Measurements from ENCODE around the gene IL11. TPM values are rescaled to one million over a fixed set of nuclear protein-coding genes. Genes with fewer than 3 reads are reported as not detected.

The IL11 gene
- total and polyA plus RNA-seq, 2 donors: 0.42 to 0.53 TPM

DNA sequence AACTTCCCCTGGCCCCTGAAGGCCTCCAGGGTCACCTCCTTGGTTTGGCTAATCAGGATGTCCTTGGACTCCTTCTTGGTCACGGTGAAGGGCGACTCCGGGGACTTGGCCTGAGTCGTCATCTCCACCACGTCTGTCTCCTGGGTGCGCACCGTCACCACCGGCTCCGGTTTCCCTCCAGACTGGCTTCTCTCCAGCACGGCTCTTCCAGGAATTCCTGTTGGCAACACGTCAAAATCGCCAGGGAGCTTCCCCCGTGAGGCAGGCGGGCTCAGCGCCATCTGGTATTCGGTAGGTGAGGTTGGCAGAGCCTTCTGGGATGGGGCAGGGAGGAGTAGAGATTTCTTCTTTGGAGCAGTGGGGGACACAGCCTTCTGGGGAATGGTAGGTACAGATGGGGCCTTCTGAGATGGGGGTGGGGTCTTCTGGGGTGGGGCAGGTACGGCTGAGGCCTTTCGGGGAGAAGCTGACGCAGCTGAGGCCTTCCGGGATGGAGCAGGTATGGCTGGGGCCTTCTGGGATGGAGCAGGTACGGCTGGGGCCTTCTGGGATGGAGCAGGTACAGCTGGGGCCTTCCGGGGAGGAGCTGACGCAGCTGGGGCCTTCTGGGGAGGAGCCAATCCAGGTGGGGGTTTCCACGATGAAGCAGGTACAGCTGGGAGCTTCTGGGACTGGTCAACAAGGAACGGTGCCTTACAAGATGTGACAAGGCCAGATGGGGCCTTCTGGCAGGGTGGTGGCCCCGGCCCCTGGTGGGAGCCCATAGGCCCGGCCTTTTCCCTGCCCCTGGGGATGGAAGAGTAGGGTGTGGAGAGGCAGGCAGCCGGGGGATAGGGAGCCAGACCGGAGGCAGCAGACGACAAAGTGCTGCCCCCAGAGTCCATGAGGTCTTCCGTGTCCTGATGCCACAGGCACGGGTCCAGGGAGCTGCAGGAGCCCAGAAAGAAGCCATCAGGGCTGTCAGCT lies 11.0 kb downstream of the IL11 start:
- Histone ChIP-seq H3K4me1 (ENCODE audit: insufficient read depth) (no peaks in the 10 kb centered on the region), H3K36me3 (ENCODE audit: insufficient read depth) (no peaks in the 10 kb centered on the region), H3K4me3 (ENCODE audit: low read depth, low read length) (no peak overlapping the region), H3K27ac (ENCODE audit: low read depth) (no peak overlapping the region)
- DNase-seq (ENCODE audit: extremely low spot score): no peak
- WGBS: 72% methylated on average over 32 of the region's 32 CpGs

DNA sequence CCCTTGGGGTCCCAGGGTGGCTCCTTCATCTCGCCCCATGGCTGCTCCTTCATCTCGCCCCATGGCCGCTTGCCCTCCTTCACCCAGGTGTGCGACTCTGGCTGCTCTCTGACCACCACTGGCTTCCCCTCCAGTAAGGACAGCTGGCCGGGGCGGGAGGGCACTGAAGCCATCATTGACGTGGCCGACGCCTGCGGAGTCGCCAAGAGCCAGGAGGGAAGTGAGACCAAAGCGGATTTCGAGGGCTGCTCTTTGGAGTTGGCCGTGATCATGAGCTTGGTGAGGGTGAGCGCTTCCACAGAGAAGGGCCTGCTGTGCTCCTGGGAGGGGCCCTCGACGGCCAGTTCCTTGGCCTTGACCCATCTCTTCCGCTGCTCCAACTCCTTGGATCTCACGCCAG lies 11.8 kb downstream of the IL11 start:
- no peak overlapping the region for H3K4me3 ChIP-seq (ENCODE audit: low read depth, low read length)
- 86% methylated on average over 19 of the region's 19 CpGs for WGBS

DNA sequence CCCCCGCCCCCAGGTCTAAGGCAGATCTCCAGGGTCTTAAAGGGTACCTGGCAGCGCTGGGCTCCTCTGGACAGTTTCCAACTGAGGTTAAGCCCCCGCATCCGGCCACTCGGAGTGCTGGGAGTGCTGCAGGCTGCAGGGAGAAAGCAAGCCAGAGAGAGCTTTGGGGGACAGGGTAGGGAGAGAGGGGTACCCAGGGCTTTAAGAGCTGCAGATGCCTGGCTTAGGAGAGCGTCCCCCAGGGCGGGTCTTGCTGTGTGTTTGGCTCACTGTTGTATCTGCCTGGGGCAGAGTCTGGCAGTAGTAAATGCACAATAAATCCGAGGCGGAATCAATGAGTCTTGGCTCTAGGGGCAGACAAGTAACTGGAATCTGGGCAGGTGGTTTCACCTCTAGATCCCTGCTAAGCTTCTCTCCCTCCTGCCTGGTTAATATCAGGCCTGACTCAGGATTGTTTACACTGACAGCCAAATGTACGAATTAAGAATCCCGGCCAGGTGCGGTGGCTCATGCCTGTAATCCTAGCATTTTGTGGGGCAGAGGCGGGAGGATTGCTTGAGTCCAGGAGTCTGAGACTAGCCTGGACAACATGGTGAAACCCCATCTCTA lies 14.9 kb downstream of the IL11 start:
- WGBS: 17% methylated on average over 13 of the region's 13 CpGs
- DNase-seq (ENCODE audit: extremely low spot score): no peak
- Histone ChIP-seq H3K4me1 (ENCODE audit: insufficient read depth) (no peaks in the 10 kb centered on the region), H3K36me3 (ENCODE audit: insufficient read depth) (no peaks in the 10 kb centered on the region), H3K27ac (ENCODE audit: low read depth) (no peak overlapping the region), H3K4me3 (ENCODE audit: low read depth, low read length) (no peak overlapping the region)

More for the DNA sequence above, 11.8 kb downstream of the IL11 start:
- Histone ChIP-seq H3K36me3 (ENCODE audit: insufficient read depth) (no peaks in the 10 kb centered on the region), H3K27ac (ENCODE audit: low read depth) (no peak overlapping the region), H3K4me1 (ENCODE audit: insufficient read depth) (no peaks in the 10 kb centered on the region)
- no peak for DNase-seq (ENCODE audit: extremely low spot score)

DNA sequence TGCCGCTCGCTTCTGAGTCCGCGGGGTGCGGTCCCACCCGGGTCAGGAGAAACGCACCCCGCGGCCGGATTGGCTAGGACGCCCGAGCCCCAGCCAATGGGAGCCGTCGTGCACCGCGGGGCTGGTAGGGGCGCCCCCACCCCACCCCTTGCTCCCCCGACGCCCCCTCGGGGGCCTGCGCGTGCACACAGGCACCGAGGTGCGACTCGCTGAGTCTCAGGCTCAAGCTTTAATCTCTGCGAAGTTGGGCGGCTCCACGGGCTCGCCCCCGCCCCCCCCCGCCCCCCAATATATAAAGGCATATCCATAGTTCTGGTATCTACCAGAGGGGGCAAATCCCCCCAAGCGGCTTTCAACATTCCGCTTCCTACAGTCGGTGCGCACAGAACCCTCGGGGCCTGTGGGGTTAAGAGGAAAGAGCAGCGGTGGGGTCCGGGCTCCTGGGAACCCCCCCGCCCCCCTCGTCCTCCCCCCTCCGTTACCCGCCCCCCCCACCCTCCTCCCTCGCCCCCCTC lies 15.5 kb downstream of the IL11 start, which contains the start of gene COX6B2:
TSS of gene COX6B2 (minus strand) at position 22 of the 515 bp plus-strand sequence. CDS start 198 bp downstream, outside the sequence.
- no peak for DNase-seq (ENCODE audit: extremely low spot score)
- H3K4me1 ChIP-seq (ENCODE audit: insufficient read depth): no peaks in the 10 kb centered on the region
- no peaks in the 10 kb centered on the region for H3K36me3 ChIP-seq (ENCODE audit: insufficient read depth)
- 2% methylated on average over 43 of the region's 43 CpGs for WGBS
- H3K27ac ChIP-seq (ENCODE audit: low read depth): no peak within 1 kb of the TSS
- peak within 1 kb of the TSS; percentile 21 for H3K4me3 ChIP-seq (ENCODE audit: low read depth, low read length)

DNA sequence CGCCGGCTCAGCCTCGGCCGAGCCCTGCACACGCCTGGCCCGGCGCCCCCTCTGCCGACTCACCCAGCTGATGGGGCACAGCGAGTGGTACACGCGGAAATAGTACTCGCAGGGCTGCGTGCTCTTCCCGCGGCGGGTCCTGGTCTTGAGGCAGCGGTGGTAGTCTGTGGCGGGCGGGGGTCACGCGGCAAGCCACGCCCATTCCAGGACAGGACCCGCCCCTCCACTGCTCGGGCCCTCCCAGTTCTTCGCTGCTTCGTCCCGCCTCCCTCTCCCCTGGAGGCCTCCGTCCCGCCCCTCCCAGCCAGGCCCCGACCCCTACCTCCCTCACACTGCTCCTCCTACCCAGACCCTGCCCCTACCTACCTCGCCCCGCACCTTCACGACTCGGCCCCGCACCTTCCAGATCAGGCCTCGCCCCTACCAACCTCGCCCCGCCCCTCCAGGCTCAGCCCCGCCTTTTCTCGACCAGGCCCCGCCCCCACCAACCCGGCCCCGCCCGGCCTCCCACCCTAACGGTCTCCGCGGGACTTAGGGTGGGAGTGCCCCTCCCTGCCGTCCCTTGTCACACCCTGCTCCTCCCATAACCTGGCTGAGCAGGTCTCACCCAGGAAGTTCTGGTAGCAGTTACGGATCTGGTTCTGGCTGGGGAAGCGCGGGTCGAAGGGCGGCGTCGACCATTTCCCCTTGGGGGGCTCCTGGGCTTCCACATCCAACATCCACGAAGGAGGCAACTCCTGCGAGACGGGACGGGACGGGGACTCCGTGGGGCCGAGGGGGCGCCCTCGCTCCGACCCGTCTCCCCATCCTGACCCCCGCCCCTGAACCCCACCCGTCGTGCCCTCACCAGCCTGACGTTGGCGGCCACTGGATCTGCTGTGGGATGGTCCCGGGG lies 16.2 kb downstream of the IL11 start:
- no peak overlapping the region for H3K27ac ChIP-seq (ENCODE audit: low read depth)
- H3K4me1 ChIP-seq (ENCODE audit: insufficient read depth): no peaks in the 10 kb centered on the region
- H3K4me3 ChIP-seq (ENCODE audit: low read depth, low read length): peak overlapping the region; percentile 21
- H3K36me3 ChIP-seq (ENCODE audit: insufficient read depth): no peaks in the 10 kb centered on the region
- DNase-seq (ENCODE audit: extremely low spot score): no peak
- 2% methylated on average over 72 of the region's 72 CpGs for WGBS

DNA sequence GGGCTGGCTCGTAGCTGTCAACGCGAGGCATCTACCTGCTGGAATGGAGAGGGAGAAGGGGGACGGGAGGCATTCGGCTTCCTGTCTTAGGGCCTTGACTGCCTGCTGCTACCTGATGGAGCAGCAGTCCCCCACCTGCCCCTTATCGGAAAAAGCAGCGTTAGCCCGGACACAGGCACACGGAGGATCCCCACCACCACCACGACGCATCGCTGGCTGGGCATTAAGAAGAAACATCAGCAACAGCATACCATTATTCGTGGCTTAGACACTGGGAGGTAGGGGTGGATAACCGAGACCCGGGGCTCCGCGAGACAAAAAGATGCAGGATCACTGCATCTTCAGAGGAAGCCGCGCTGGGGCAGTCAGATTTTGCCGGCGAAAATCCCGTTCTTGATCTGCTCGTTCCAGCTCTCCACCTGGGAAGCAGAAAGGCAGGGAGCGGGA lies 16.9 kb downstream of the IL11 start:
- Histone ChIP-seq H3K27ac (ENCODE audit: low read depth) (no peak overlapping the region), H3K4me3 (ENCODE audit: low read depth, low read length) (peak overlapping the region; percentile 21), H3K36me3 (ENCODE audit: insufficient read depth) (no peaks in the 10 kb centered on the region), H3K4me1 (ENCODE audit: insufficient read depth) (no peaks in the 10 kb centered on the region)
- WGBS: 3% methylated on average over 24 of the region's 24 CpGs
- no peak for DNase-seq (ENCODE audit: extremely low spot score)

DNA sequence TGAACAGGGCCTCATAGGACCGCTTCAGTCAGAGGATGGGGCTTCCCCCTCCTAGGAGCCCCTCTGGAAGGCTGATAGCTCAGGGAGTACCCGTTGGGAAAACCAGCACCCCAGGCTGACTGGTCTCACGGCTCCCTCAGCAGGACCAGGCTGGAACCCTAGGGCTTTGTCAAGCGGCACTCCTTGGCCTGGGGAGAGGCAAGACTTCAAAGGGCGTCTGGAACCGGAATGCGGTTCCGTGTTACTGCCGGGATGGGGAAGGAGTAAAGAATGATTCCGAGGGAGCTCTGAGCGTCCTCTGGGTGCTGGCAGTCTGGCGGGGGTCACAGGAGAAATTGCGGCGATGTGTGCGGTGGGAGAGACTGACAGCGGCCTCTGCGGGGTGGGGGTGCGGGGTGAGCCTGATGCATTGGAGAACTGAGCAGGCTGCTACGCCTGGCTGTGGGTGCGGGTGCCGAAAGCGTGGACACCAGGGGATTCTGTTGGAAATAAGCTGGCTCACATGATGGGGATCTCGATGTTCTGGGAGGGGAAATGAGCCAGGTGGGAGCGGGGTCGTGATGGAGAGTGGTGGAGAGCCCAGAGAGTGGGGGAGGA lies 17.6 kb downstream of the IL11 start:
- H3K4me3 ChIP-seq (ENCODE audit: low read depth, low read length): no peak overlapping the region
- no peak overlapping the region for H3K27ac ChIP-seq (ENCODE audit: low read depth)
- WGBS: 65% methylated on average over 25 of the region's 25 CpGs
- no peaks in the 10 kb centered on the region for H3K4me1 ChIP-seq (ENCODE audit: insufficient read depth)
- H3K36me3 ChIP-seq (ENCODE audit: insufficient read depth): no peaks in the 10 kb centered on the region
- no peak for DNase-seq (ENCODE audit: extremely low spot score)

DNA sequence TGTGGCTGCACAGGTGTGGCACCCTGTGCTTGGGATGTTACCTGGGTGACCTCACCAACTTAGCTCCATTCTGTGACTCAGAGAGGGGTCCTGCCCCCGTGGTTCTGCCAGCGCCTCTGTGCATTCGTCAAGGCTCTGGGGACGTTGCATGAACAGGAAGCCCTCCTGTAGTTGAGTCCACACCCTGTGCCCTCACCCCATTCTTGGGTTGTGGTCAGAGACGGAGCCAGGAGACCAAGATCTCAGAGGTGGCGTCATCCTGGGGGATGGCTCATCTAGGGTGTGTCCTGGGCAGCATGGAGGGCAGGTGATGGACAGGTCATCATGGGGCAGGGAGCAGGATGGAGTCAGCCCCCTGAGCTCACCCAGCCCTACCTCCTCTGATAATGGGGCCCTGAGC lies 18.2 kb downstream of the IL11 start:
- Histone ChIP-seq H3K4me1 (ENCODE audit: insufficient read depth) (no peaks in the 10 kb centered on the region), H3K36me3 (ENCODE audit: insufficient read depth) (no peaks in the 10 kb centered on the region), H3K27ac (ENCODE audit: low read depth) (no peak overlapping the region), H3K4me3 (ENCODE audit: low read depth, low read length) (no peak overlapping the region)
- DNase-seq (ENCODE audit: extremely low spot score): no peak
- 77% methylated on average over 6 of the region's 6 CpGs for WGBS

DNA sequence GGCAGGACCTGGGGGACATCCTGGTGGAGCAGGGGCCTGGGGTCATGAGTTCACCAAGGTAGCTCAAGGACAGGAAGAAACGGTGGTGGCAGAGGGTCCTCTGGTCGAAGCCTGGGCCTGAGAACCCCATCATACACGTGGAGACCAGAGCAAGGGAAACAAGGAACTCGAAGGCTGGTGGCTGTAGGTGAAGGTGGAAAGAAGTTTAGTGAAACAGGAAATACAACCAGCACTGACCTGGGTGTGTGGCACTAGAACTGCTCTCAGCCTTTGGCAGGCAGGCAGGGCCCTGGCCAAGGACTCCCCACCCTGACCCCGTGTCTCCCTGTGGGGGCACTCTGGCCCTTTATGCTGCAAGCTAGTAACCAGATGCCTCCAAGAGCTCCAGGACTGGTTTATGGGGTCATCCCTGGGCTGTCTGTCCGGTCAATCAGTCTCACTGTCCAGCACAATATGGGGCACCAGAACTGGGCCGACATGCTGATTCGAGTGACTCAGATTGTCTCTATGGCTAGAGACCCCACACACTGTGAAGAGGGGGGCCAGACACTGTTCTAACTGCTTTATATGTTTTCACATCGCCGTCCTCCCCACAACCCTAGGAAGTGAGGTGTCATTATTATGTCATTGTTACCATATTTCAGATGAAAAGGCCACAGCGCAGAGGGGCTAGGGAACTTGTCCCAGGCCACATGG lies 19.5 kb downstream of the IL11 start:
- Histone ChIP-seq H3K27ac (ENCODE audit: low read depth) (no peak overlapping the region), H3K4me3 (ENCODE audit: low read depth, low read length) (no peak overlapping the region), H3K36me3 (ENCODE audit: insufficient read depth) (no peaks in the 10 kb centered on the region), H3K4me1 (ENCODE audit: insufficient read depth) (no peaks in the 10 kb centered on the region)
- WGBS: 67% methylated on average over 11 of the region's 11 CpGs
- DNase-seq (ENCODE audit: extremely low spot score): no peak

DNA sequence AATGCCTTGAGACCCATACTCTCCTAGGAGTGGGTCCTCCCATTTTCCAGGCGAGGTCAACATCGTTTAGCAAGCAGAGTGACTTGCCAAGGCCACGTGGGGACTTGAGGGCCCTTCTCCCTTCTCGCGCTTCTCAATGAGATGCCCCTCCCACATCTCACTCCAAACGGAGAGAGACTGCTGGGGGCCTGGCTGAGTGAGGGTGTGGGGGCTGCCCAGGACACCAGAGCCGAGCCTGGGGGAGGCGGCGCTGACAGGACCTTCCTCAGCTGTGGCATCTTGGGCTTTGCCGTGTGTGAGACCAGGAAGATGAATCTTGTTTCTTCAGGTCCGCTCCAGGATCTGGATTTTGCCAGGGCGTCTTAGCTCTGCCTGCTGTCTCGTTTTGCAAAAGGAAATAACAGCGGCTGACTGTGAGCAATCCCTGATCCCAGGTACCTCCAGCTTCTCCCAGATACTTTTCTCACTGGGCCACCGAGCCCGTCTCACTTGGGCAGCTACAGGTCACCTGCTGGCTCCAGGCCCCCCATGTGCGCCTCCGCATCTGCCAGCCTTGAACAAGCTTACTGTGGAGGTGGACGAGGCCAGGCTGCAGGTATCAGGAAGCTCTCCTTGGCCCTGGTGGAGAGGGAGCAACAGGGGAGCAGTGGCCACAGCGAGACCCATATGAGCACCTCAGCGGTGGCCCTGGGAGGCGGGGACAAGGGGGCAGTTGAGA lies 21.8 kb downstream of the IL11 start:
- no peaks in the 10 kb centered on the region for H3K4me1 ChIP-seq (ENCODE audit: insufficient read depth)
- H3K4me3 ChIP-seq (ENCODE audit: low read depth, low read length): no peak overlapping the region
- no peaks in the 10 kb centered on the region for H3K36me3 ChIP-seq (ENCODE audit: insufficient read depth)
- DNase-seq (ENCODE audit: extremely low spot score): no peak
- no peak overlapping the region for H3K27ac ChIP-seq (ENCODE audit: low read depth)
- WGBS: 65% methylated on average over 22 of the region's 22 CpGs

DNA sequence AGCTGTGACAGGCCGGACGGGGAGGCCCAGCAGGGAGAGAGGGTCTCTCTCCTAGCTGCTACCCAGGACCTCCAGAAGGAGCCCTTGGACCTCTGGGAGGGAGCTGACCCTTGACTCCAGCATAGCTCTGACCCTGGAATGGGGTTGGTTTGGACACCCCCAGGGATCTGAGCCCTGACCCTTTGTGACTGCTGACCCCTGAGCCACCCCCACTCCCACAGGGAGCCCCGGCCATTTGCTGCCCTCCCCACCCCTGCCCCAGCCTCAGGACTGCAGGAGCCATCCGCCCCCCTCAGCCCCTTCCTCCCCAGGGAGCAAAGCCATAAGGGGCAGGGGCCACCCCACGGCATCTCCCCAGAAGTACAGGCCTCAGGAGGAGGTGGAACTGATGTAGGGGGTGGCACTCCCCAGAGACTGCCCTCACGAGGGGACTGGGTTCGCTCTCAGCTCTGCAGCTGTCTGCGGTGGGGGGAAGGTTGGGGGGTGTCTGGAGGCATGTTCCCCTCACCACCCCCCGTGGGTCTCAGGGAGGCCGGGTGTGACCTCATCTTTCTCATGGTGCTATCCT lies 22.7 kb downstream of the IL11 start:
- 80% methylated on average over 10 of the region's 10 CpGs for WGBS
- H3K27ac ChIP-seq (ENCODE audit: low read depth): no peak overlapping the region

More for the DNA sequence above, 22.7 kb downstream of the IL11 start:
- DNase-seq (ENCODE audit: extremely low spot score): no peak
- no peak overlapping the region for H3K4me3 ChIP-seq (ENCODE audit: low read depth, low read length)
- H3K4me1 ChIP-seq (ENCODE audit: insufficient read depth): no peaks in the 10 kb centered on the region
- no peaks in the 10 kb centered on the region for H3K36me3 ChIP-seq (ENCODE audit: insufficient read depth)

Data from urinary bladder (tissue), 4 donors.